Pancreas (tissue), 10 donors: ENCODE results near the gene MMP26. TPM values are rescaled to one million over a fixed set of nuclear protein-coding genes. Genes with fewer than 3 reads are reported as not detected.

Source experiments
- ATAC-seq, 4 donors: fragments of 200-7000 bp; cut with Tn5 transposase; one replicate each; pipeline versions ENCODE4 v1.8.0 to v1.9.1; 2020; ENCODE audit warnings: mild to moderate bottlenecking in 4 of 4, moderate library complexity in 4 of 4
- DNase-seq, 6 donors: peaks; one replicate each; pipeline ENCODE4 v3.0.0-alpha.2; 2020
- FAIRE-seq: peaks from 2 replicates; lab custom pipeline; 2012; peaks lifted over from hg19 to GRCh38; lab: Jason Lieb, UNC
- H3K27ac ChIP-seq, 4 donors: fragments of 200-600 bp; sonication (generic); 1 replicate in 3 of 4; 2 replicates in 1 of 4; pipeline versions ENCODE4 v1.5.0 to v1.8.0; 2020
- H3K27me3 ChIP-seq, 4 donors: fragments of 200-600 bp; one replicate each; pipeline ENCODE4 v1.8.0; 2021
- H3K36me3 ChIP-seq, 3 donors: fragments of 200-600 bp; sonication (generic) in 1 of 3; one replicate each; pipeline versions ENCODE4 v1.5.0 to v1.8.0; 2020 to 2021
- H3K4me1 ChIP-seq, 3 donors: fragments of 200-600 bp; one replicate each; pipeline ENCODE4 v1.8.0; 2021
- H3K4me3 ChIP-seq, 4 donors: fragments of 200-600 bp; sonication (generic) in 2 of 4; one replicate each; pipeline versions ENCODE4 v1.5.0 to v1.8.0; 2020 to 2021
- H3K9me3 ChIP-seq, 4 donors: fragments of 200-600 bp; one replicate each; pipeline ENCODE4 v1.8.0; 2021
- WGBS, 2 donors: extraction: QIAGEN DNeasy Blood & Tissue Kit; methylation state at CpG; one replicate each; pipeline ENCODE4 v1.1.7; 2013; 5-methylcytosine and 5-hydroxymethylcytosine counted together
- intact Hi-C, 3 donors: fragments of 100-400 bp; cut with DNase I; formaldehyde crosslinking; loops; one replicate each; pipeline versions ENCODE4 v1.11.1 to v1.14.2; 2022
- polyA plus RNA-seq, 2 donors: library from polyadenylated mRNA; stranded (reverse); fragments of 200-250 nt; gene quantifications; one replicate each; pipeline ENCODE4 v1.2.3, GENCODE V29; 2013
- total RNA-seq, 6 donors: library from RNA; stranded (reverse); fragmentation: NEBNext Ultra II Directional in 4 of 6; extraction: Animal tissue kit (Norgen Biotek cat#: 25700) in 4 of 6; gene quantifications; one replicate each; pipeline versions ENCODE4 v1.2.1 to v1.2.4, GENCODE V29; 2021 to 2023
- TF ChIP-seq, protein P1 (sequence below), 4 donors: fragments of 200-600 bp; sonication (generic) in 3 of 4; IDR thresholded peaks; one replicate each; pipeline versions ENCODE4 v1.5.0 to v1.8.0; 2021; ENCODE audit warnings: antibody characterized with exemption in 4 of 4
- donor health status: healthy with polysubstance abuse.
- donor health status: DM: no; HTN: no; CAD: no; lungs with moderate emphysema.
- donor health status: DM: no; HTN: no; CAD: no.
- donor health status: control.
- donor health status: control.
- donor health status: Bipolar disorder and iron deficiency.
- donor health status: DM: yes; HTN: yes; CAD: no.
- donor health status: DM: no; HTN: no; CAD: no.
- donor health status: DM: no; HTN: no; CAD: no.
- donor health status: DM: yes; HTN: yes; CAD: no.

Gene MMP26
- total and polyA plus RNA-seq, 8 donors, result 0.16 TPM; not detected in 7

DNA sequence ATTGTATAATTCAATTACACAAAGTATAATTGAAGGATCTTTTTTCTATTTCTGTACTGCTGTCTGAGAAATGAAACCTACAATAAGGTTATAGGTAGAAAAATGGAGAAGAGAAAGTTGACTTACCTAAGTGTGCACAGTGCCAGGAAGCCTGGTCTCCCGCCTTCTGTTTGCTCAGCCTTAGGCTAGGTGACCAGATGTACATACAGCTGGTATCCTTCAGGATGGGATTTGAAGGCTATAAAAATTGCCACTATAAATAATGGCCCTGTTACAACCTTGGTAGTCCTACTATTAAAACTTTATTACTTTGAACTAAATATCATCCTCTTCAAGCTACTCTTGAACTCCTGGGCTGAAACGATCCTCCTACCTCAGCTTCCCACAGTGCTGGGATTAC is 26.6 kb upstream of the MMP26 start:
- H3K36me3 ChIP-seq, result no peaks in the 10 kb centered on the region
- no peak overlapping the region for H3K27ac ChIP-seq
- intact Hi-C loops, result no loop called here
- no peak for ATAC-seq
- FAIRE-seq, result no peak
- TF ChIP-seq, protein P1, sequence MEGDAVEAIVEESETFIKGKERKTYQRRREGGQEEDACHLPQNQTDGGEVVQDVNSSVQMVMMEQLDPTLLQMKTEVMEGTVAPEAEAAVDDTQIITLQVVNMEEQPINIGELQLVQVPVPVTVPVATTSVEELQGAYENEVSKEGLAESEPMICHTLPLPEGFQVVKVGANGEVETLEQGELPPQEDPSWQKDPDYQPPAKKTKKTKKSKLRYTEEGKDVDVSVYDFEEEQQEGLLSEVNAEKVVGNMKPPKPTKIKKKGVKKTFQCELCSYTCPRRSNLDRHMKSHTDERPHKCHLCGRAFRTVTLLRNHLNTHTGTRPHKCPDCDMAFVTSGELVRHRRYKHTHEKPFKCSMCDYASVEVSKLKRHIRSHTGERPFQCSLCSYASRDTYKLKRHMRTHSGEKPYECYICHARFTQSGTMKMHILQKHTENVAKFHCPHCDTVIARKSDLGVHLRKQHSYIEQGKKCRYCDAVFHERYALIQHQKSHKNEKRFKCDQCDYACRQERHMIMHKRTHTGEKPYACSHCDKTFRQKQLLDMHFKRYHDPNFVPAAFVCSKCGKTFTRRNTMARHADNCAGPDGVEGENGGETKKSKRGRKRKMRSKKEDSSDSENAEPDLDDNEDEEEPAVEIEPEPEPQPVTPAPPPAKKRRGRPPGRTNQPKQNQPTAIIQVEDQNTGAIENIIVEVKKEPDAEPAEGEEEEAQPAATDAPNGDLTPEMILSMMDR (IDR thresholded peaks at IDR 0.05), result no peak
- H3K9me3 ChIP-seq, result no peaks in the 10 kb centered on the region
- H3K4me3 ChIP-seq, result no peak overlapping the region
- H3K27me3 ChIP-seq, result no peaks in the 10 kb centered on the region
- no peak for DNase-seq
- WGBS, 2 donors, result 68 to 75% methylated on average over 2 of the region's 2 CpGs
- H3K4me1 ChIP-seq, result no peaks in the 10 kb centered on the region

DNA sequence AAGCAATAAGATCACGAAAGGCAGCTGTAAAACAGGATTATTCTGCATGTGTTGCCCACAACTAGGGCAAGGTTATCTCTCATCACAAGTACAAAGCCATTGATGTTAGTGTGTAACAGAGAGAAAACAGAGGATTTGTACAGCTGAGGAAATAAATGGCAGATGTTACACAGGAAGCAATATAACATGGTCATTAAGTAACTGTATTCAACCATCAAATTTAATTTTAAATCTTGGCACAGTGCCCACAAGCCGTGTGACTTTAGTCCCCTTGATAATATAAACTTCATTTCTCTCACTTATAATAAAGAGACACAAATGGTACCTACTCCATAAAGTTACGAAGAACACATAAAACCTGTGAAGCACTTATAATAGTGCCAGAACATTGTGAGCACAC is 24.2 kb upstream of the MMP26 start:
- 41 to 42% methylated on average over 3 of the region's 3 CpGs for WGBS, 2 donors
- FAIRE-seq (no peak), ATAC-seq (no peak), DNase-seq (no peak)
- Histone ChIP-seq H3K4me1 (no peaks in the 10 kb centered on the region), H3K4me3 (no peak overlapping the region), H3K27me3 (no peaks in the 10 kb centered on the region), H3K9me3 (no peaks in the 10 kb centered on the region), H3K27ac (no peak overlapping the region), H3K36me3 (no peaks in the 10 kb centered on the region)
- intact Hi-C loops, result no loop called here
- TF ChIP-seq, protein P1 (IDR thresholded peaks at IDR 0.05), result no peak

DNA sequence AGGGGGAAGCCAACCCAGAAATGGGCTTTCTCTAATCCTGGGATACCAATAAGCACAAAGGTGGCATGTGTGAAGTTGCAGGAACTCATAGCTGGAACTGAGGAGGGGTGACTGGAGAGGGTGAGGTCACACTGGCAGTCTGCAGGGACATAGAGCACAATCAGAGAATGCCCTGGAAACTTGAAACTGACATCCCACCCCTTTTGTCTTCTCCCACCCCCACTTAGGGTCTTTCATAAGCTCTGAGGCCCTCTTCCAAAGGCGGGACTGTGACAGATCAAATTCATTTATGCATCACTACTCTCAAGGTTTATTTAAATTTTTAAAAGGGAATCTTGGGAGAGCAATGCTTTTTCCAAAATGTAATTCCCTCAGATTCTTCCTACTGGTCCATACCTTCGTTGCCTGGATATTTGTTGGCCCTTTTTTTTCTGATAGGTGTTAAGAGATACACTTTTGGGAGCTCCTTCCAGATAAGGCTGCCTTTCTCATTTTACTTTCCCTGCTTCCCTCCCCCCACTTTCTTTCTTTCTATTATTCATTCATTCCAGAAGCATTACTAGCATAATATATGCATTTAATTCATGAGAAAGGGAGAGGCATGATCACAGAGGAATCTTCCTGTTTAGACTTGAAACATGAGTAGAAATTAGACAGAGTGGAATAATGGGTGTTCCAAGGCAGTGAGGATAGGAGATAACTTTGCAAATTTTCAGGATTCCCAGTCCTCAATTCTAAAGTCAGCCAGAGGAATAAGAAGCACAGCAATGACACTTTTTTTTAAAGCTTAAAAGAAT is 21.8 kb upstream of the MMP26 start:
- WGBS, 2 donors, result 61 to 63% methylated on average over 2 of the region's 2 CpGs
- H3K27me3 ChIP-seq, result no peaks in the 10 kb centered on the region
- ATAC-seq, result no peak
- H3K36me3 ChIP-seq, result no peaks in the 10 kb centered on the region
- intact Hi-C loops, result no loop called here
- DNase-seq, result no peak
- H3K27ac ChIP-seq, result no peak overlapping the region
- no peak for FAIRE-seq
- no peak overlapping the region for H3K4me3 ChIP-seq
- TF ChIP-seq, protein P1 (IDR thresholded peaks at IDR 0.05), result no peak
- no peaks in the 10 kb centered on the region for H3K4me1 ChIP-seq
- H3K9me3 ChIP-seq, result no peaks in the 10 kb centered on the region

DNA sequence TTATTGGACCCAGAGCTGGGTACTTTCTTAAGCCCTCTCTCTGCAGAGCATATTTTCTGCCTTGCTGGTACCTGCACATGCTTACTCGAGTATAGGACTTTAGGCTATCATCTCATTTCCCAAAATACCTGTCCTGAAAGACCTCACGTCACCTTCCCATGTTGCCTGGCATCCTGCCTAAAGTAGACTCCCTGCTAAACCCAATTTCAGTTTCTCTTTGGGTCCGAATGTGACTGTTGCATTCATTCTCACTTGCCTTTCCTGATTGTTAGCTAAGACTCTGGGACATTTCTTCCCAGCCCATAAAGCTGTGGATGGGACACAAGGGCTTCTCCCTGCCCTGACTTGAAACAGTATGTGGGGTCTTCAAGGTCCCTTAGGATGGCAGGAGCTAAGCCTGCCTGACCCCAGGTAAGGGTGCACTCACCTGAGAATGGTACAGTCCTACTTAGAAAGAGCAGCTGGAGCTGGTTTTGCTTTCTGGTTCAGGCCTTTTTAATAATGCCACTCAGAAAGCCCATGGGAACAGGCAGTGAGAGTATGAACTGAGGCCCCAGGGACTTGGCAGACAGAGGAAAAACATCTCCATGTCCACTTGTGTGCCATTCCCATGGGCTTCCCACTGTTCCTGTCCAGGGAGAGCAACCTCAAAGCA is 19.8 kb upstream of the MMP26 start:
- DNase-seq (no peak), ATAC-seq (no peak), FAIRE-seq (no peak)
- WGBS, 2 donors, result 52 to 64% methylated on average over 3 of the region's 3 CpGs
- Histone ChIP-seq H3K27ac (no peak overlapping the region), H3K36me3 (no peaks in the 10 kb centered on the region), H3K4me3 (no peak overlapping the region), H3K9me3 (no peaks in the 10 kb centered on the region), H3K27me3 (no peaks in the 10 kb centered on the region), H3K4me1 (no peaks in the 10 kb centered on the region)
- intact Hi-C loops, result no loop called here
- TF ChIP-seq, protein P1 (IDR thresholded peaks at IDR 0.05), result no peak

DNA sequence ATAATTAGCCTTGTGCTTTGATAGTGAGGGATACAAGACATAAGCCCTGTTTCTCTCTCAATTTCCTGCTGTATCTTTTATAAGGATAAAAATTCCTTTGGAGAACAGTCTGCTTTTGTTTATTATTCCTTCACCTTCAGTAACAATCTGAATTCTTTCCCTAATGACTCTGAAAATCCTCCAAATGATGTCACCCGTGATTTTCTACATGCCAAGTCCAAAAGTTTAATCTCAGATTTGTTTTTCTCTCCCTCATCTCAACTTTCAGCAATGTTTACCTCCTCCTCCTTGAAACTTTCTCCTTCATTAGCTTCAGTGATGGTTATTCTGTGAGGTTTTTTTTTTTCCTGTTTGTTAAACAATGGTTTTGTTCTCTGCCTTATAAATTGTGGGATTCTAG is 9.1 kb upstream of the MMP26 start:
- WGBS, 2 donors, result 16 to 22% methylated on average over 1 of the region's 1 CpG
- no peaks in the 10 kb centered on the region for H3K4me1 ChIP-seq
- intact Hi-C loops, result no loop called here
- no peak overlapping the region for H3K27ac ChIP-seq
- DNase-seq, result no peak
- H3K36me3 ChIP-seq, result no peaks in the 10 kb centered on the region
- H3K27me3 ChIP-seq, result no peaks in the 10 kb centered on the region
- no peak overlapping the region for H3K4me3 ChIP-seq
- ATAC-seq, result no peak
- TF ChIP-seq, protein P1 (IDR thresholded peaks at IDR 0.05), result no peak
- H3K9me3 ChIP-seq, result no peaks in the 10 kb centered on the region
- FAIRE-seq, result no peak
